GM23338 (cell line): ENCODE measurements around the gene KCNC2. TPM values are rescaled to one million over a fixed set of nuclear protein-coding genes. Genes with fewer than 3 reads are reported as not detected.

Source experiments
- ATAC-seq: fragments of 200-7000 bp; cut with Tn5 transposase; 3 replicates; pipeline ENCODE4 v1.9.1; 2020
- DNase-seq: peaks from one replicate; pipeline ENCODE4 v3.0.0-alpha.2; 2015; ENCODE audit warnings: low spot score
- H2AFZ ChIP-seq: fragments of 200-600 bp; sonication (generic); 2 replicates; pipeline ENCODE4 v1.8.0; 2016; ENCODE audit warnings: antibody characterized with exemption, mild to moderate bottlenecking, moderate library complexity
- H3F3A ChIP-seq: fragments of 200-600 bp; sonication (generic); replicated peaks from 2 replicates; pipeline ENCODE4 v1.8.0; 2017; ENCODE audit warnings: antibody characterized with exemption, mixed run types, low read depth
- H3K27ac ChIP-seq: fragments of 200-600 bp; sonication (generic); 2 replicates; pipeline ENCODE4 v1.6.1; 2016; ENCODE audit warnings: low read depth
- H3K27me3 ChIP-seq: fragments of 200-600 bp; sonication (generic); 2 replicates; pipeline ENCODE4 v1.8.0; 2016; ENCODE audit warnings: mild to moderate bottlenecking, mixed run types, moderate library complexity; ENCODE audit not compliant: insufficient read depth
- H3K36me3 ChIP-seq: fragments of 200-600 bp; sonication (generic); 2 replicates; pipeline ENCODE4 v1.8.0; 2016; ENCODE audit warnings: mild to moderate bottlenecking; ENCODE audit not compliant: insufficient read depth
- H3K4me1 ChIP-seq: fragments of 200-600 bp; sonication (generic); 2 replicates; pipeline ENCODE4 v1.8.0; 2016; ENCODE audit warnings: mild to moderate bottlenecking, moderate library complexity; ENCODE audit not compliant: insufficient read depth
- H3K4me2 ChIP-seq: fragments of 200-600 bp; sonication (generic); 2 replicates; pipeline ENCODE4 v1.7.1; 2017; ENCODE audit warnings: mixed run types
- H3K4me3 ChIP-seq: fragments of 200-600 bp; sonication (generic); 2 replicates; pipeline ENCODE4 v1.6.1; 2016; ENCODE audit warnings: mixed run types
- H3K79me2 ChIP-seq: fragments of 200-600 bp; sonication (generic); replicated peaks from 2 replicates; pipeline ENCODE4 v1.8.0; 2017; ENCODE audit warnings: mild to moderate bottlenecking; ENCODE audit not compliant: insufficient read depth
- H3K9me2 ChIP-seq: fragments of 200-600 bp; sonication (generic); 2 replicates; pipeline ENCODE4 v1.8.0; 2017; ENCODE audit not compliant: insufficient read depth
- H4K20me1 ChIP-seq: fragments of 200-600 bp; sonication (generic); replicated peaks from 2 replicates; pipeline ENCODE4 v1.8.0; 2017; ENCODE audit warnings: mild to moderate bottlenecking; ENCODE audit not compliant: insufficient read depth
- H3K27ac Mint-ChIP-seq: 2 replicates; pipeline ENCODE4 v1.8.0; 2020; ENCODE audit warnings: inconsistent platforms, mild to moderate bottlenecking, moderate library complexity, mixed read lengths
- H3K27me3 Mint-ChIP-seq: 3 replicates; pipeline ENCODE4 v1.8.0; 2022; ENCODE audit warnings: low read depth, mild to moderate bottlenecking, moderate library complexity, mixed read lengths, inconsistent platforms; ENCODE audit not compliant: insufficient read depth, poor library complexity
- H3K36me3 Mint-ChIP-seq: 3 replicates; pipeline ENCODE4 v1.8.0; 2021; ENCODE audit warnings: low read depth, mild to moderate bottlenecking, inconsistent platforms, moderate library complexity, mixed read lengths
- H3K4me1 Mint-ChIP-seq: 3 replicates; pipeline ENCODE4 v1.8.0; 2020; ENCODE audit warnings: mild to moderate bottlenecking, inconsistent platforms, mixed read lengths
- H3K4me3 Mint-ChIP-seq: 3 replicates; pipeline ENCODE4 v1.8.0; 2021; ENCODE audit warnings: moderate library complexity, mild to moderate bottlenecking, inconsistent platforms, mixed read lengths
- H3K9me3 Mint-ChIP-seq: 3 replicates; pipeline ENCODE4 v1.8.0; 2020; ENCODE audit warnings: moderate library complexity, mild to moderate bottlenecking, inconsistent platforms, mixed read lengths
- CTCF ChIP-seq, 2 experiments: fragments of 200-600 bp in 1 of 2; sonication (generic) in 1 of 2; conservative IDR thresholded peaks; 2 replicates each; pipeline versions ENCODE4 v1.5.1 to v1.6.1; 2016 to 2017; ENCODE audit warnings: antibody characterized with exemption in 2 of 2, low read depth in 2 of 2, mild to moderate bottlenecking in 2 of 2, moderate library complexity in 1 of 2
- EZH2phosphoT487 ChIP-seq: fragments of 200-600 bp; sonication (generic); IDR thresholded peaks from one replicate; pipeline ENCODE4 v1.8.1; 2018; ENCODE audit warnings: antibody characterized with exemption; ENCODE audit not compliant: unreplicated experiment
- JUNB ChIP-seq: IDR thresholded peaks from one replicate; pipeline ENCODE4 v1.6.1; 2016; ENCODE audit warnings: antibody characterized with exemption; ENCODE audit not compliant: unreplicated experiment
- NANOG ChIP-seq: IDR thresholded peaks from 2 replicates; pipeline ENCODE4 v1.6.1; 2016; ENCODE audit warnings: antibody characterized with exemption, borderline replicate concordance
- POLR2AphosphoS5 ChIP-seq: IDR thresholded peaks from 2 replicates; pipeline ENCODE4 v1.6.1; 2016; ENCODE audit warnings: antibody characterized with exemption, low read depth
- ZNF114 ChIP-seq: fragments of 250-450 bp; sonication (Bioruptor Pico); IDR thresholded peaks from 2 replicates; pipeline ENCODE4 v1.5.0; 2020; ENCODE audit warnings: mild to moderate bottlenecking, moderate library complexity
- ZNF331 ChIP-seq: fragments of 250-450 bp; sonication (Bioruptor Pico); IDR thresholded peaks from 2 replicates; pipeline ENCODE4 v1.5.0; 2020; ENCODE audit warnings: low read depth, mild to moderate bottlenecking, moderate library complexity
- ZNF462 ChIP-seq: fragments of 250-450 bp; sonication (Bioruptor Pico); IDR thresholded peaks from 2 replicates; pipeline ENCODE4 v1.5.0; 2020; ENCODE audit warnings: mild to moderate bottlenecking, moderate library complexity
- polyA plus RNA-seq: library from polyadenylated mRNA; unstranded; fragments of >200 nt; fragmentation: Nextera tagmentation; extraction: Ambion mirVana; gene quantifications from 2 replicates; pipeline ENCODE4 v1.2.1, GENCODE V29; 2016
- total RNA-seq: library from RNA; depleted of rRNA; stranded (reverse); fragments of >200 nt; shearing (Covaris generic); gene quantifications from 2 replicates; pipeline ENCODE4 v1.2.3, GENCODE V29; 2014

KCNC2 gene
- total and polyA plus RNA-seq, 2 experiments from 2014 or later: 0.10 TPM; not detected in 1

- TF ChIP-seq ZNF331 (CRISPR knock-in tag): no peak
- TF ChIP-seq NANOG: no peak
- no peak for TF ChIP-seq POLR2AphosphoS5
Observed at GRCh38 chr12:75154388-75154787, 55.3 kb downstream of the KCNC2 start (continued).

- H3K4me3 Mint-ChIP-seq: no peak overlapping the region
- no peaks in the 10 kb centered on the region for H3F3A ChIP-seq
- no peak overlapping the region for H3K4me3 ChIP-seq
- H3K9me3 Mint-ChIP-seq: no peaks in the 10 kb centered on the region
- H2AFZ ChIP-seq: no peak overlapping the region
- no peak for TF ChIP-seq ZNF331 (CRISPR knock-in tag)
- TF ChIP-seq ZNF114 (CRISPR knock-in tag): no peak
- no peak for TF ChIP-seq CTCF (conservative IDR thresholded peaks at IDR 0.05; ENCODE audit: low read depth in 2 of 2)
- TF ChIP-seq JUNB: no peak
- DNase-seq (no peak), ATAC-seq (no peak)
- H3K4me1 ChIP-seq: no peaks in the 10 kb centered on the region
- no peaks in the 10 kb centered on the region for H3K9me2 ChIP-seq
- H3K4me1 Mint-ChIP-seq: no peaks in the 10 kb centered on the region
- H3K4me2 ChIP-seq: no peak overlapping the region
- H3K27me3 ChIP-seq: no peaks in the 10 kb centered on the region
- no peak overlapping the region for H3K27ac ChIP-seq
- no peaks in the 10 kb centered on the region for H4K20me1 ChIP-seq
- H3K36me3 ChIP-seq: no peaks in the 10 kb centered on the region
- no peaks in the 10 kb centered on the region for H3K36me3 Mint-ChIP-seq
- H3K27ac Mint-ChIP-seq: no peak overlapping the region
- no peaks in the 10 kb centered on the region for H3K79me2 ChIP-seq
- H3K27me3 Mint-ChIP-seq: no peaks in the 10 kb centered on the region
Observed at GRCh38 chr12:75139196-75139595, 70.4 kb downstream of the KCNC2 start.

- H3K36me3 Mint-ChIP-seq: no peaks in the 10 kb centered on the region
- Histone ChIP-seq H3K4me3 (no peak overlapping the region), H3K79me2 (no peaks in the 10 kb centered on the region), H3K4me2 (no peak overlapping the region), H3K36me3 (no peaks in the 10 kb centered on the region), H3K9me2 (no peaks in the 10 kb centered on the region), H3K4me1 (no peaks in the 10 kb centered on the region), H2AFZ (no peak overlapping the region), H3K27me3 (no peaks in the 10 kb centered on the region), H3F3A (no peaks in the 10 kb centered on the region), H4K20me1 (no peaks in the 10 kb centered on the region), H3K27ac (no peak overlapping the region)
- no peak overlapping the region for H3K4me3 Mint-ChIP-seq
- TF ChIP-seq EZH2phosphoT487 (no peak), ZNF462 (no peak)
- DNase-seq (no peak), ATAC-seq (no peak)
- no peaks in the 10 kb centered on the region for H3K9me3 Mint-ChIP-seq
- H3K4me1 Mint-ChIP-seq: no peaks in the 10 kb centered on the region
- no peaks in the 10 kb centered on the region for H3K27me3 Mint-ChIP-seq
- H3K27ac Mint-ChIP-seq: no peak overlapping the region
Observed at GRCh38 chr12:75137896-75138295, 71.7 kb downstream of the KCNC2 start.
